Measurements from ENCODE around the gene OLFML1.
"Not testable (repeated sequence)": the region's sequence is repeated elsewhere in the genome, so short reads cannot be mapped to it uniquely, and the experiment has no call there.

Gene OLFML1

DNA sequence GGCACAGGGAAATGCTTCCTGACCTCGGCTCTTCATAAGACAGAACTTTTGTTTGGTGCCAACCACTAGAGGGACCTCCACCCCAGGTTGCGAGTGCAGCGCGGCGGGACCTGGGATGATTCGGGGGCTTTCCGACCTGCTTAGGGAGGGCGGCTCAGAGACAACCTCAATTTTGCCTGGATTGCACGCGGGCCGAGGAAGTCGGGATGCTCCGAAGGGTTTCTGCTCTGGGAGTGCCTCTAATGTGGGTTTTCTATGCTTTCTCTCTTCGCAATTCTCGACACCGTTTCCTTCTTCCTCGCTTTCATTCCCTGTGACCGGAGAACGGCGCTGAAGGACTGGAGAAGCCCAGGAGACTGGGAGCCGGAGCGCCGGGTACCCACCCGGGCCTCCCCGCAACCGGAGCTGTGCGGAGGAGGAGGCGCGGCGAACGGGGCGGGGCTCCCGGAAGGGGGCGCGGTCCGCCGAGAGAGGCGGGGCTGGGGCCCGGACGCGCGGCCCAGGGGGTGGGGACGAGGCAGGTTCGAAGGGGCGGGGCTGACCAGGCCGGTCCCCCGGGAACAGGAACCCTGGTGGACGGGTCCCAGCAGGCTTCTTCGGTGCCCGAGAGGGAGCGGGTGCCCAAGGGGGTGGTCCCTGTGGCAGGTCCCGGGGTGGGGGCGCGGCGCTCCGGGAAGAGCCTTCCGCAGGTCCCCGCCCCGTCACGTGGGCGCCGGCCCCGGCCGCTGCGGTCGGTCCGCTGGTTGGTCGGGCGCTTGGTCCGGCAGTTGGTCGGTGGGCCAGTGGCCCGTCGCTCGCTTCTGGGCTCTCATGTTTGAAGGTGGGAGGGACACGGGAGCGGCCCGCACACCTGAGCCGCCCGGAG, 28.2 kb downstream of the OLFML1 start, which contains the start of gene PPFIBP2:
Gene PPFIBP2 (plus strand): TSS at position 766 of the 865 bp plus-strand sequence. CDS start 35,477 bp downstream, outside the sequence.
- DNase-seq: no peak

DNA sequence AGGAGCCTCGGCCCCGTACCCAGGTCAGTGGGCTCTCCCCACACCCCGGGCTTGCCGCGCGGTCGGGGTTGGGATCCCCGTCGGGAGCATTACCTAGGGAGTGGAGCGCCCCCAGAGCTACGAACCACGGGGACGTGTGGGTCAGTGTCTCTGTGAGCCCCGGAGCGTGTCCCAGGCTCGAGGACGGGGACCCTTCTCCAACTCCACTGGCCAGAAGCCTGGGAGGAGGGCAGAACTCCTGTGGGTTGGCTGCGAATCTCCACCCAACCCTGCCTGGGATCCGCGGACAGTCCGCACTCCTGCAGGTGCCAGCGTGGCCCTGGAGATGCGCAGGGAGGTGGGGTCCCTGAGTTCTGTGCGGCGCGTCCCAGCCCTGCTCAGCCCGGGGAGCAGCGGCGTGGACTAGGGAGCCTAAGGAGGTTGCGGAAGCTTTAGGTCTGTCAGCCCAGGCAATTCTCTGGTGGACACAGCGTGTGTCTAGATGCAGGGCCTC, 28.8 kb downstream of the OLFML1 start:
- no peak for DNase-seq

DNA sequence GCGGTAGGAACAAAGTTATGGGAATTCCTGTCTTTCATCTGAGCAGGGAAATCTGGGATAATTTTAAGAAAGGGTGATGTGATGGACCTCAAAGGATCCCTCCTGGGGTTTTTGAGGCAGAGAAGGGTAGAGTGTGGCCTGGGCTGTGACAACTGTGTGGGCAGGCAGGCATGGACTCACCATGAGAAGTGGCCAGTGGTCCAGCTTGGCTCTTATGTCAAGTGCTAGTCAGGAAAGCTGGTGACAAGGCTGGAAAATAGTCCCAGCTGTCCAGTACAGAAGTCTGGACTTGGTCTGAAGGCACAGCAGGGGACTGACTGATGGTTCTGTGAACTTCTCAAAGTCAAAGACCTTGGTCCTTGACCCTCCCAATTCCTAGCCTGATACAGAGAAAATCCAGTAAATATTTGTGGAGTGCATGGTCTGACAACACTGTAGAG, 30.2 kb downstream of the OLFML1 start:
- DNase-seq: no peak

DNA sequence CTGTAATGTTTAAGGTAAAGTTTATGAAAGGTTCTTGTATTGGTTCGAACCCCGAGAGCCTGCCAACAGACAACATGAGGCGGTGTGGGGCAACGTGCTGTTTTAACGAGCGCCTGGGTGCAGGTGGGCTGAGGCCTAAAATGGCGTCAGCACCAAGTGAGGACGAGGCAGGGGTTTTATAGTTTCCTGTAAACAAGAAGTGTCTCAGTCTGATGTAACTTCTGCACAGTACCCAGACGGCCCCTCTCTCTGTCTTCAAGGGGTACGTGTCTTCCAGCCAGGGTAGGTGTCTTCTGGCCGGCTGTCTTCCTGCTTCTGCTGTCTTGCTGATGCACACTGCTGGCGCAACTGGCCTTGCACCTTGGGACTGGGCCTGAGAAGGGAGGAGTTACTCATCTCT, 31.2 kb downstream of the OLFML1 start:
- DNase-seq: no peak

DNA sequence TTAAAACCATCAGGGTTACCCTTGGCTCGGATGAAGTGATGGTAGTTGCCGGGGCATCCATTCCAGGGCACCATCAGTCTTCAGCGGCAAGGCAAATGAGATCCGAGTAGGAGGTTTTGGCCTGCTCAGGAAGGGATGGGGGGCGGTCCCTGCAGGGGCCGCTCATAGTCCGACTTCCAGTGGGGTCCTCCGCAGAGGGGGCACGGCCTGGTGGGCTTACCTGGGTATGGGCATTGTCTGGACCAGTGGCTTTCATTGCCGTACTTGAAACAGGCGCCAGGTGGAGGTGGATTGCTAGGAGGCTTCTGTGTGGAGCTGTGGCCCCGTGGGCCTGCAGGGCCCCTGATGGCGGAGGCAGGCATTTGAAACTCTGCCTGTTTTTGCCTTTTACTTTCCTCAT, 32.4 kb downstream of the OLFML1 start:
- not testable (repeated sequence) for DNase-seq

DNA sequence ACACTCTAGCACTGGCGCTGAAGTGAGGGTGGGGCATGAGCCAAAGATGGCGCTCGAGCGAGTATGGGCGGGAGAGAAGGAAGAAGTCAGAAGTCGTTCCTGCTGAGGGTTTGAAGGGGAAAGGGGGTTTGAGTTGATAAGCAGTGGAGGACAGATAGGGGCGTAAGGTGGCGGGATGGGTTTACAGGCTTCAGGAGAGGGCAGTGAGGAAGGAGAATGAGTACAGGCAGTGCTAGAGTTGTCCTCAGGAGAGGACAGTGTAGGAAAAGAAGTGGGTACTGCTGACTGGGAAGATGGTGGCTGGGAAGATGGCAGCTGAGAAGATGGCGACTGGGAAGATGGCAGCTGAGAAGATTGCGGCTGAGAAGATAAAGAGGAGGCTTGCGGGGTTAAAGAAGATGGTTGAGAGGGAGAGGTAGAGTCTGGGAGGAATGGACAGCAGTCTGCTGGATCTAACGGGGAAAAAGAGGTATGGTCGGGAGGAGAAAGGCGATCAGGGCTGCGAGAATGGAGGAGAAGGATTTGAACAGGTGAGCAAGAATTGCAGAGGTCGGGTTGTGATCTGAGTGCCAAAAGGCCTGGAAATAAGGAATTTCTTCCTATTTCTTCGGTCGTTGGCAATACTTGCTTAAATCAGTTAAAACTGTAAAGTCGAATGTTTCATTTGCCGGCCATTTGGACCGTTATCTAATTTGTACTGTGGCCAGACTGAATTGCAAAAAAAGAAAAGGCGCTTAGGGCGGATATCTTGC, 33.7 kb downstream of the OLFML1 start:
- no peak for DNase-seq

DNA sequence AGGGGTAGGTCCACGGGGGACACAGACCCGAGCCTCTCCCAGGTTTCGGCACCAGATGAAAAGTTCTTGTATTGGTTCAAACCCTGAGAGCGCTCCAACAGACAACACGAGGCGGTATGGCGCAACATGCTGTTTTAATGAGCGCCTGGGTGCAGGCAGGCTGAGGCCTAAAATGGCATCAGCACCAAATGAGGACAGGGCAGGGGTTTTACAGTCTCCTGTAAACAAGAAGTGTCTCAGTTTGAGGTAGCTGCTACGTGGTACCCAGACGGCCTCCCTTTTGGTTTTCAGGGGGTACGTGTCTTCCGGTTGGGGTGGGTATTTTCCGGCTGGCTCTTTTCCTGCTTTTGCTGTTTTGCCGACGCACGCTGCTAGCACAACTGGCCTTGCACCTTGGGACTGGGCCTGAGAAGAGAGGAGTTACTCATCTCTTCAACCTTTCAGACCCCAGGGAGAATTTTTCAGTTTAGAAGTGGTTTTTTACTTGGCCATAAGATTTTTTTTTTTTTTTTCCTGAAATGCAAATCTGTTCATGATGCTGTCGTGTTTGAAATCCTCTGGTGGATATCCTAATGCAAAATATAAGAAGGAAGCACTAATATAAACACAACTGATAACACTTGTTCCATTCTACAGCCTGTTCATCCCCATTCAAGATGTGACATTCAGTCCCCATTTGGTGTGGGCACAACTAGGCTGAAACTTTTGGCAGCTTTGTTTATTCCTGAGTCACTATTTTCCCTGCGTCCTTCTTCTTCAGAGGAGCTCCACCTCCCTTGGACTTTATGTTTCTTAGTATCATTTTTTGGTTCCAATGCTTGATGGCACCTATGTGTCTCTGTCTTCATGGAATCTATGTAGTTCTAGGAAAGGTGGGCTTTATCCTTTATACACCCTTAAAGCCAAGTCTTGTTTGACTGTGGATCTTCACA, 35.0 kb downstream of the OLFML1 start:
- DNase-seq: no peak

DNA sequence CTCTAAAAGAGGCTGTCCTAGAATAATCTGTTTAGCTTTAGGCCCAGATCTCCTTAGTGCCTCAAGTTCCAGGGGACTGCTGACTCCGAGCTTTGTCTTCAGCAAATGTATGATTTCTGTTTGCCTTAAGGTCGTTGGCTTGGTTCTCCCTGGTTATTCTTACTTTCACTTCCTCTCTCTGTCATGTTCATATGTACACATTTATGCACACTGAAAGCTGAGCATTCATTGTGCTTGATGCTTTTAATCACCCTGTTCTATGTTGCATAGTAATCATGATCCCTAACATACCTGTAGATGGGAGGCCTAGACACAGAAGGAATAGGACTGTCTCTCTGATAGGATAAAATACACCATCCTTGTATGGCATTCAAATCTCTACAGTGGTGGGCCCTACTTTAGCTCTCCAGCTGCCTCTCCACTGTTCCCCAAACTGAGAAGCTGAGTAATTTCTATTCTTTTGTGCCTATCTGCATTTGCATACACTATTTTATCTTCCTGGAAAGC, 35.7 kb downstream of the OLFML1 start:
- no peak for DNase-seq

DNA sequence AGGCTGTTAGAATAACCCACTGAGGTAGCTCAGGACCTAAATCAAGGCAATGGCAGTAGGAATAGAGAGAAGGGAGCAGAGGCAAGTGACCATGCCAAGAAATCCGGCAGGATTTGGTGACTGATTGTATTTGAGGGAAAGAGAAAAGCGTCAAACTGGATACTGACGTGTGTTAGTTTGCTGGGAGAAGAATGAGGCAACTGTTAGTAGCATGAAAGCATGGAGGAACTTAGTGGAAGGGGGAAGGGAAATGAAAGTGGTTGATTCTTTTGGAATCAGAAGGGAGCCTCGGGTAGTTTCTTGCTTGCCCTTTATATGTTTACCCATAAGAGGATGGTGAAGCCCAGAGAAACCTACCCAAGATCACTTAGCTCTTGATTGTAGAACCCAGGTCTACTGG, 36.8 kb downstream of the OLFML1 start:
- DNase-seq: no peak

DNA sequence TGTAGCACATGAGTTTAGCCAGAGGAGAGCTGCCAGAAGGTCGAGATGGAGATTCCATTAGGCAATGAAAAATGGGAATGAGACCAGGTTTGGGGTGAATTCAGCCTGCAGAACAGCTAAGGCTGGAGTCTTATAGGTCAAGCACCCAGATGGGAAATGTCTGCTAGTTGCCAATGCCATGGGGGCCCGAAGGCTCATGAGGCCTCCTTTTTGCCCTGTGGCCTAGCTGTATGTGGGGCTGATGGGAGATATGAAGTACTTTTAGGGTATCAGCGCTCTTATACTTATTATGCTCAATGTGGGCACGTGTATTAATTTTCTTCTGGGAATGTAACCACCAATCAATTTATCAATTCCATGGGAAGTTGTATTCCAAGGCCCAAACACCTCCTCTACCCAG, 37.2 kb downstream of the OLFML1 start:
- DNase-seq: no peak

DNA sequence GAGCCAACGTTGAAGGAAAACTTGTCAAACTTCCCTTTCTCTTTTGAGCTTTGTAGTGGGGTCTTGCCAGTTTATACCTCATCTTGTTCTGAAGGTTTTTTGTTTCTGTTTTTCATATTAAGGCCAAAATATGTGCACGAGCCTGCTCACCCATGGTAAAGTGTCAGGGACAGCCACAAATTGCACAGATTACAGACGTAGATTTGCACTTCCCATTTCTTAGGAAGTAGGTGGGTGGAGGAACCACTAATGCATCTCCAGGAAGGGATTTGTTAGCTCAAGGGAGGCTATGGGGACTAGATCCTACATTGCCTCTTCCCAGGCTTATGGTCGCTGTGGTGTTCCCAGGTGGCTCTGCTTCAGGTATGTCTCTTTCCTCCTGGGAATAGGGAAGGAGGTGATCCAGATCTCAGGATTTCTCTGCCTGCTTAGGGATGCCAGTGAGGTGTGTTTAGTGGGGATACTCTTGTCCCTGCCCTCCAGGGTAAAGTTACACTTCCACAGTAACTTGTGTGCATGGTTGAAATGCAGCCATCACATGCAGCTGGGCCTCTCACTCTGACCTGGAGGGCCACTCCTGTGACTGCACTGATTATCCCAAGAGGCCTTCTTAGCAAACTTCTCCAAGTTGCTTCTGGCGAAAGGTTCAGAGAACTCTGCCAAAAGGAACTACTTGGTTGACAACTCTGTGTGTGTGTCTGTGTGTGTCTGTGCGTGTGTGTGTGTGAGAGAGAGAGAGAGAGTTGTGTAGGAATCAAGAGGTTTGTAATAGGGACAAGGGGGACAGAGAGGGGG, 38.3 kb downstream of the OLFML1 start:
- DNase-seq: no peak

DNA sequence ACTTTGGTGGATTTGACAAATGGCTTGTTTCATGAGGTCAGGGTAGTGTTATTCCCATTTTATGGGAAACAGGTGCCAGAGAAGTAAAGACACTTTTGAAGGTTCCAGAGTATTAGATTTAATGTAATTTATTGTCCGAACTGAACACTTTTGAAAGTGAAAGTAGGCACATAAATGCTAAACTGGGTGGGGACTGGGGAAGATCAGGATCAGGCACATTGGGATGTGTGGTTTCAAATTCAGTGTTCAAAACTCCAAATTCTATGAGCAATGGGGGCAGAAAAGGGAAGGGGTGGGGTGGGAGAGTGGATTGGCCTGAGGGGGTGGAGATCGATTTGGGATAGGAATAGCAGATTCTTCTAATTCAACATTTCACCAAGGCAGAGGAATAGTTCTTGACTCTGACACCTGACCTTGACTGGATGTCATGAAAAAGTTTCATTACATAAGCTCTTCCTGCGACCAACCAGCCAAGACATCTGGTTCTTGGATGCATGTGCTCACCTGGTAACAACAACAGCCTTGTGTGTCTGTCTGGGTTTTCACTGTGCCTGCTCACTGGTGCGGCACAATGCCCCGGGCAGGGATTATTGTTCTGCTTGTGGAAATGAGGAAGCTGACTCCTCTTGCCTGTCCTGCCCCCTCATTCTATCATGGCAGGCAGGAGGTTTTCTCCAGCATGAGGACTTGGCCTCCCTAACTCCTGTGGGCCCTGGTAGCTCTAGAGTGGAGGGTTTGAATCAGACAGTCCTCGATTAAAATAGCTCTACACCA, 39.3 kb downstream of the OLFML1 start:
- no peak for DNase-seq

DNA sequence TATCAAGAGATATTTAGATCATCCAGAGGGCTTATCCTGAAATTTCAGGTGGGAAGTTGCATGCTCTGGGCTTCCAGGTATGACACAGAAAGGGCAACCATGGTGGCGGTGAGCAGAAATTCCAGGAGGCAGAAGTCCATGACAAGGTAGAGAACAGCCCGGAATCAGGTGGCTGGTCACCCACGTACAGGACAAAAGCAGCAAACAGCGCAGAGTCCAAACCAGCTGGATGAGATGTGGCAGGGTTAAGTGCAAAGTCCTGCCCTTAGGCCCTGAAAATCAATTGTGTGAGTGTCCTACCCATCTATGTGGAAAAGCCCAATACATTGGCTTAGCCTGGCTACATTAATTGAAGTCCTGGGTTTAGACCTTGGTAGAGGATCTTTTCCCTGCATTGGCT, 40.1 kb downstream of the OLFML1 start:
- no peak for DNase-seq

DNA sequence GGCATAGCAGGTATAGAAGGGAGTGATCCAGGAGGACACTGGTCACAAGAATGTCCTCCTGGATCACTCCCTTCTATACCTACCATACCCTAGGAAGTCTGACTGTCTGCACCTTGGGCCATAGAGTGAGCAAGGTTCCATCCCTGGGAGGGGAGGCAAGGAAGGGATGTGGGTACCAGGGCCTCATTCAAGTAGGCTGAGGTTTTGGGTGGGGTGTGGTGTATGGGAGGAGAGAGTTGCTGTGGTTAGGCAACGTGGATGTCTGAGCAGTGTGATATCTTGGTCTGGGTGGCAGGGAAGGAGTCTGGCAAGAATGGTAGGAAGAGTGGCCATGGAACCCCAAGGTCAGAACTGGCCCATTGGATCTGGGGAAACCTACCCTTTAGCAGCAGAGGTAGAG, 41.7 kb downstream of the OLFML1 start:
- DNase-seq: no peak

DNA sequence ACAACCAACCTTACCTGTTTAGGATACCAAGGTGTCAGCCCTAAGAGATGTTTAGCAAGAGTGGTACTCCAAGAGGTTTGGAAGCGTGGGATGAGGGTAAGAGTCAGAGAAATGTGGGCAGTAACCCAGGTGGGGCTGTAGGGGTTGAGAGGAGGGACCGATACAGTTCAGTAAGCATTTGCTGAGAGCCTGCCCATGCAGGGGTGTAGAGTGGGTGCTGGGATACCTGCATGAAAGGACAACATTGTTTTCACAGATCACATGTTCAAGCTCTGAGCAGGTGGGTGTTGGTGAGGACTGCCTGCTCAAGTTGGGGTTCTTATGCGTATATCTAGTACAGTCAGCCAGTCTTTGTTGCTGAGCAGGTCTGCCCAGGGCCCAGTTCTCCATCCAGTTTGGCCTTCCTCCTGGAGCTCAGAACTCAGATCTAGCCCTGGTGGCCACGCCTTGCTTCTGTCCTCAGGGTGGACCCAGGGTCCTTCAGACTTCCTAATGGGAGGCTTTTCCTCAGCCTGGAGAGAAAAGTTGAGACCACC, 43.3 kb downstream of the OLFML1 start:
- no peak for DNase-seq

DNA sequence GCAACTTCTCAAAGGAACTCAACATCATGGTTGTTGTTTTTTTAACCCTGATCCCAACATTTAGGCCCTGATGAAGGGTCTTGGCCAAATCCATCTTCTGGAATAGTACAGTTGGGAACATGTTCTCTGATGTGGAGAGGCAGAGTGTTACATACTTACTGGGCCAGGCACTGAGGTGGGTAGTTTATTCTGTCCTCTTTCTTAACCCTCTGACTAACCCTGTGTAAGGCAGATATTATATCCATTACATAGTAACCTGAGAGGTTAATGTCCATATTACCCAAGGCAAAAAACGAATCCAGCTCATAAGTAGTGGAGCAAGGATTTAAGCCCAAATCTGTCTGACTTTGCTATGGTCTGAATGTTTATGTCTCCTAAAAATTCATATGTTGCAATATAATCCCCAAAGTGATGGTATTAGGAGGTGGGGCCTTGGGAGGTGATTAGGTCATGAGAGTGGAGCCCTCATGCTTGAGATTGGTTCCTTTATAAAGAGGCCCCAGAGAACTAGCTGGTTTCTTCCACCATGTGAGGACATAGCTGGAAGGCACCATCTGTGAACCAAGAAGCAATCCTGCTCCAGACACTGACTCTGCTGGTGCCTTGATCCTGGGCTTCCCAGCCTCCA, 44.8 kb downstream of the OLFML1 start:
- no peak for DNase-seq

DNA sequence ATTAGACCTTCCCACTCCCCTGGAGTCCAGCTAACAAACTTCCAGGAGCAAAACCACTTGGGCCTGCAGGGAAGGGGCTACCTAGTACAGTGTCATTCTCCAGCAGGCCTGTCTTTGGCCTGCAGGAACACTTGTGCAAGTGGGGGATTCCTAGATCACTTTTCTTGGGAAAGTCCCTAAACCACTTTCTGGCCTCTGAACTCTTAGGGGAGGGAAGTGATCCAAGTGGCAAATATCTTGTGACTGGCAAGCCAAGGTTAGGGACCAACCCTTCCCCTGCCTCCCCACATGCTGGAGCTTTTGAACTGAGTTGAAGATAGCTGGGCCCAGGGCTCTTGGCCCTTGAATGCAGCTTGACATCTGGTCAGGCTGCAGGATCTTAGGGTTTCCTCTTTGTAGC, 45.7 kb downstream of the OLFML1 start:
- no peak for DNase-seq

DNA sequence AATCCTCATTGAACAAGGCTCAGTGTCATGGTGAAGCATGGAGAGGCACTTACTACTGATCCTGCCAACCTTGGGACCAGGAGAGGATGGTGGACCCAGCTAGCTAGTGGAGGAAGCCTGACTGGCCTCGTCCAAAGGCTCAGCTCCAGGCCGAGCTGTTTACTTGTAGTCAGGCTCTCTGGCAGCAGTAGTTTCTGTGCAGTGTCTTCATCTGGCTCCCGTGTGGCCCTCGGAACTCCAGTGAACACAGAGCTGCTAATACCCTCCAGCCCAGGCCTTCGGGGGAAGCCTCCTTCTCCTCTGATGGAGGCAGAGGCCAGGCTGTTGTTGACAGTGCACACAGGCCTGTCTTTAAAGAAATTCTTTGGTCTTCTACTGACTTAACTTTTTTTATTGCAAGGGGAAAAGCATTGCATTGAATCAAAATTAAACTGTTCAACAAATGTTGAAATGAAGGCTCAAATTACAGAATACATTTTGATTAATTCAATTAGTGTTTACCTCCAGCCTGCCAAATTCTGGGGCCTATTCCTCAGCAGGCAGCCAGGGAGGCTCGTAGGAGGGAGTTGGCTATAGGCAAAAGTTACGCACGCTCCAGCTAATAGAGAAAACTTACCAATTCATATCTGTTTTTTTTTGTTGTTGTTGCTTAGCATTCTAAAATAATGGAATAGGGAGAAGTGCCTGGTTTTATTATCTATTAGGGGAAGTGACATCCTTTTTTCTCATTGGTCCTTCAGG, 47.3 kb downstream of the OLFML1 start:
- no peak for DNase-seq

Data from SHP77 treated with DMSO at 0.1 percent for 48 hours (cell line).